GM19099 (cell line): ENCODE data around the gene ZP2.
A peak's percentile ranks its signal among the peaks of the same experiment; 100 is the strongest.

Experiments used
- POLR2A ChIP-seq: IDR thresholded peaks from 3 replicates; pipeline ENCODE4 v1.6.1; 2011; ENCODE audit warnings: low read depth; ENCODE audit not compliant: insufficient read length; ENCODE audit errors: extremely low read depth

The ZP2 gene

DNA sequence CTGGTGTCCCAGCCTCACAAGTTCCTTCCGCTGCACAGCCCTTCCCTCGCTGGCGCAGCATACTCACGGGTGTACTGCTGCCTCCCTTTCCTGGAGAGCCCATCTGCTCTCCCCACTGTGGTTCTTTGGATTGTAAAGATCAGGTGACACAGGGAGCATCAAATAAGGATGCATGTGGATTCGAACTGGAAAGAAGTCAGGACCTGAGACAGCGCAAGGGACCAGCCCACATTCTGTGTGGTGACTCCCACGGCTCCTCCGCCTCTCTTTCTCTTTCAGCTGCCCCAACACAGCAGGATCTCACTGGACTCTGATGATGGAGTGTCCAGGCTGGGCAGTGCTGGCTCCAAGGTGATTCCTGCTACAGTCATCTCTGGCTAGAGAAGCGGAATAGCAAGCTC lies 44.8 kb downstream of the ZP2 start:
- TF ChIP-seq POLR2A: no peak

DNA sequence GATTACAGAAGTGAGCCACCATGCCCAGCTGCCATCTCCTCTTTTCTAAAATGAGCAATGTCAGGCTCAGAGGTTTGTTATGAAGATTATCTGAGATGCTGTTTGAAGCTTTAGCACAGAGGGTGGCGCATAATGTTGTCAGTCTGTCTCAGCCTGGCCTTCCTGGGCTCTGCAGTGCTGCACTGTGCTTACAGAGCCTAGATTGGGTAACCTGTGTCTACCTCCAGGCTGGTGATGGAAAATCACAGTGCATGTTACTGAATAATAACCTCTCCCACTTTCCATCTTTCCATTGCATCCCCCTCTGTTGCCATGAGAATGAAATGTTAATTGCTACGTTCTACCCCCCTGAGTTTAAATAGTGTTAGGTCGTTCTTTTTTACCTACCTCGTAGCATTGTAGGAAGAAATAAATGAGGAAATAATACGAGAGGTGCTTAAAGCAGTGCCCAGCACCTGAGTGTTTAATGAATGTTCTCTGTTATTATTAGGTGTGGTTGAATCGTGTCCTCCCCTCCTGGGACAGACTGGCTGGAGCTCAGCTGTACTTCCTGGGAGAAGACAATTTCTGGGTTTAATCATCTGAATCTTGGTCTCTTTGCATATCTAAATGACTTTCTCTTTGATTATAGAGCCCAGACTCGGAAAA lies 46.7 kb downstream of the ZP2 start:
- TF ChIP-seq POLR2A: no peak

DNA sequence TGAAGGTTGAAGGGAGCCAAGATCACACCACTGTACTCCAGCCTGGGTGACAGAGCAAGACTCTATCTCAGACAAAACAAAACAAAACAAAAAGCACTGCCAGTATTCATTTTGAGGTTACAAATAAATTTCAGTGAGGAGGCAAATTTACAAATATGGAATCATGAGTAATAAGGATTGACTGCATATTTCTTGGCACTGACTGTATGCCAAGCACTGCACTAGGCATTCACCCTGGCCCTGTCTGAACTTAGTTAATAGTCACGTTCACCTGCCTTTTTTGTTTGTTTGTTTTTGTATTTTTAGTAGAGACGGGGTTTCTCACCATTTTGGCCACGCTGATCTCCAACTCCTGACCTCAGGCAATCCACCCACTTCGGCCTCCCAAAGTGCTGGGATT lies 47.8 kb downstream of the ZP2 start:
- no peak for TF ChIP-seq POLR2A

DNA sequence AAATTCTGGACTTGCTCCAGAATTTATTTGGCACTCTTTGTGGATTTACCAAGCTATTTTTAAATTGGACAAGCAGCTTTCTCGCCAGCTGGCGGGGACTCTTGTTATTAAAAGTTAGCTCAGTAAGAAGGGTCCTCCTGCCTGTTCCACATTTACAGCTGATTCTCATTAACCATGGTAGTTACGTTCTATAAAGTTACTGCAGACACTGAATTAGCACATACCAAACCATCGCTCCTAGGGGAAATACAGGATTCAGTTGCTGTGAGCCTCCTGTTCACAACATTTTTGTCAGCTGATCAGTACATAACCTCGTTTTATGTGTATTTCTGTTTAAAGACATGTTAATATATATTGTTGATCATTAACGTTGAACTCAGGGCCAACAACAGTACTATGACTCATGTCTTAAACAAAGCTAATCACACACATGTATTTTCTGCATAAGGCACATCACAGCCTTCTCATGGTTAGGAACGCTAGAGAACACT lies 48.7 kb downstream of the ZP2 start:
- no peak for TF ChIP-seq POLR2A

DNA sequence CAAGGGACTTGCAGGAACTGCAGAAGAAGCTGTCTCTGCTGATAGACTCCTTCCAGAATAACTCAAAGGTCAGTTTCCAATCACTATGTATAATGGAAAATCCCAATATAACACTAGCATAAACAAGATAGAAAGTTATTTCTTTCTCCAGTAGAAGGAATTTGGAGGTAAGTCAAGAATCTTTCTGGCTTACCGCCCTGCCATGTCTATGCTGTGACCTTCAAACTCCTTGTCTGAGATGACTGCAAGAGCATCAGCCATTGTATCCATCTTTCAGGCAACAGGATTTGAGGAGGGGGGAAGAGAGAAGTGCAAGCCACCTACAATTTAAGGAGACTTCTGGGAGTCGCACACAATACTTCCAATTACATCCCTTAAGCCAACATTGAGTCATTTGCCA lies 50.2 kb downstream of the ZP2 start:
- no peak for TF ChIP-seq POLR2A

DNA sequence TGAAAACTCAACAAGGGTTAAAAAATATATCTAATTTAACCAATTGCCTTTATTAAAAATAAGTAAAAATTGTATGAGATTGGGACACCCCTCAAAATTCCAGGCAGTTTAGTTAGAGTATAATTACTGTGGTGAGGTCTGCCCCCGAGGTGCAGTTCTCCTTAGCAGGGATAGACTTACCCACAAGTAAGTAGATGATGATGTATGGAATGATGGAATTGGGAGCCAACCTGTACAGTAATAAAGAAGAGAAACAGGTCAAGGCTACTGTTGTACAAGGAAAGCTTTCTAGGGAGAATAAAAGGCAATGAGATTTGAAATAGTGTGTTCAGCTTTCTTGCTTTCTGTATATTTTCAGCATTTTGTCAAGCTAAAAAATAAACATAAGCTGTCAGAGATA lies 51.1 kb downstream of the ZP2 start:
- no peak for TF ChIP-seq POLR2A

DNA sequence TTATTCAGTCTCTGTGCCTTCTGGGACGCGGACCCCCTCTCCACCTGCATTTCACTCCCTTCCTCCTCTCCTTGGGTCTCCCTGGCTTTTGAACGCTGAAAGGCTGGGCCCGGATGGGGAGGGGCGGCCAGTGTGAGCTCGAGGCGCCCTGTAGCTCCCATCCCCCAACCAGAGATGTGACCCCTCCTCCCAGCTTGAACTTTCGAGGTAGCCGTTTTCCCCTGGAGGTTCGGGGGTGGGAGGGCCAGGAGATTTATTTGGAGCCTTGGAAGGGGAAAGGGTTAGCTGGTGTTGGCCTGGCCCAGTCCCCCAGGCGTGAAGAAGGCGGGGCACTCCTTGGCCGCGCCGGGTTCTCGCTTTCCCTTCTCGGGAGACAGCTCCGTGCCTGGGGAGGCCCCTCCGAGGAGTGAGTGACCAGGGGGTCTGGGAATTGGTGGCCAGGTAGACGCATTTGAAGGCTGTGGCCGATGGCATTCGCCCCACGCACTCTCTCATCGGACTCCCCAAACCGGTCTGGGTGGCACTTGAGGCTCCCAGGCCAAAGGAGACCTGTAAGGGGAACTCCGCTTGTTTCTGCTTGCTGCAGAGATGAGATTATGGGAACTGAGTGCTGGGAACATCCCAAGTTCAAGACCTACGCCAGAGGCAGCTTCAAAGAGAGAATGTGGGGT lies 52.0 kb downstream of the ZP2 start:
- no peak for TF ChIP-seq POLR2A

DNA sequence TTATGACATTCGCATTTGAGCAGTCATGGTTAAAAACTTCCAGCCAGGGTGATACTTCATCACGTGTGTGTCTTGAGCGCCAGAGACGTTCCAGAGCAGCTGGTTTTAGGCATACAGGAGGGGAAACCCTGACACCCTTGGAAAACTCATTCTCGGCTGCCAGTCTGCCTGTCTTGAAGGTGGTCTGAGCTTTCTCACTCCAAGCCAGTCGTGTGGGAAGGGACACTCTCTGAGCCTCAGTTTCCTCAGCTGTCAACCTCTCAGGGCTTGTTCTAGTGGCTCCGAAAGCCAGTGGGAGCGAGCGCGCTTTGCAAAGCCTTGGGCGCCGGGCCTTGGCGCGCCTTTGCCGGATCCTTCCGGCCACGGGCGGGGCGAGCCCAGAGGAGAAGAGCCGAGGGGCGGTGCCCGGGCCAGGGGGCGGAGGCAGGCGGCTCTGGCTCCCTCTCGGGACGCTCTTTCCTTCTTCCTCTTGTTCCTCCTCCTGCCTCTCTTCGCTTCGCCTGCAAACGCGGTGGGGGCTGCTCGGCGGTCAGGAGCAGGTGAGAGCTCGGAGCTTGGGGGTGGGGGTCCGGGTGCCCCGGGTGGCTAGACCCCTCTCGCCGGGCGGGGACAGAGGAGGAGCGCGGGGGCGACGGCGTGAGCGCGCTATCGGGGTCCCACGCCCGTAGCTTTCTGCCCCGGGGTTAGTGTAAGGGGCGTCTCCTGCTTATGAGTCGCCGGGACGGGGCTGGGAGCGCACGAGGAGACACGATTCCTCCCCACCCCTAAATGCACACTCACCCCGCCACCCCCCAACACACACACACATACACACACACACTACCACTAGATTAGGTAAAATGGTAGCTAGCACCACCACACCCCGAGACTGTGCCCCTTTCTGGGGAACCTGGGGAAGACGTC lies 52.9 kb downstream of the ZP2 start, which contains the start of gene LDAF1:
Gene LDAF1, plus strand, starts transcription at position 467 of the 903 bp plus-strand sequence. CDS start 2,509 bp downstream, outside the sequence.
- peak; percentile 48 for TF ChIP-seq POLR2A

DNA sequence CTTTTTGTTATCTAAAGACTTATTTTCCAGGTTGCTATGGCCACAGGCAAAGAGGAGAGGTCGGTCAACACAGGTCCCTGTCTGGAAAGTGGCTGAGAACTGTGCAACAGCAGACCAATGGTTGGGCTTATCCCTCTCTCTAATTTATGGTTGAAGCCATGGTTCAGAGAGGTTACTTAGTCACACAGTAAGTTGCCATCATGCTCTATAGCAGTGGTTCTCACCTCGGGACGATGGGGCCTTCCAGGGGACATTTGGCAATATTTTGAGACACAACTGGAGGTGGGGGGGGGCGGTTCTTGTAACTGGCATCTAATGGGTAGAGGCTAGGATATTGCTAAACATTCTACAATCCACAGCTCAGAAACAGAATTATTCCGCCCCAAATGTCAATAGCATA lies 53.7 kb downstream of the ZP2 start:
- no peak for TF ChIP-seq POLR2A

DNA sequence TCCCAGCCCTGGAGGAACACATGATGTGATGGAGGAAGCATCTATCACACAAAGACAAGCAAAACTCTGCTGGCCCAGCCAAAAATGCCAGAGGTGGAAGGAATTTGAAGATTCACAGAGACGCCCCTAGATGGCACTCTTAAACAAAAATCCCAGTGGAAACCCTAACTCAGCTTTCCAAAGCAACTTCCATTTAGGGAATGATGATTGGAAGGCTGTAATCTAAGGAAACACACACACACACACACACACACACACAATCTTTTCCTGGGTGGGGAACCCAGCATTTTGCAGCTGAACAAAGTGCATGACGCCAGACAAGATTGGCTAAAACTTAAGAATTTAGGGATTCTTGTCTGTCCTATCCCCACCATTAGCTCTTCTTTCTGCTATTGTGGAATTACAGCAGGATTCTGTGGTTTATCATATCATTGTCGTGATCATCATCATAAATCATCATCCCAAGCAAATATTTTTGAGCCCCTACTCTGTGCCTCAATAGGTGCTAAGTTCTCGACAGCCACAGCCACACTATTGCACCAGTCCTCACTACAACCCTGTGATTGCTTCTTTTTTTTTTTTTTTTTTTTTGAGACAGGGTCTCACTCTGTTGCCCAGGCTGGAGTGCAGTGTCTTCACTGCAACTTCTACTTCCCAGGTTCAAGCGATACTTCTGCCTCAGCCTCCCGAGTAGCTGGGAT lies 54.5 kb downstream of the ZP2 start:
- TF ChIP-seq POLR2A: no peak

DNA sequence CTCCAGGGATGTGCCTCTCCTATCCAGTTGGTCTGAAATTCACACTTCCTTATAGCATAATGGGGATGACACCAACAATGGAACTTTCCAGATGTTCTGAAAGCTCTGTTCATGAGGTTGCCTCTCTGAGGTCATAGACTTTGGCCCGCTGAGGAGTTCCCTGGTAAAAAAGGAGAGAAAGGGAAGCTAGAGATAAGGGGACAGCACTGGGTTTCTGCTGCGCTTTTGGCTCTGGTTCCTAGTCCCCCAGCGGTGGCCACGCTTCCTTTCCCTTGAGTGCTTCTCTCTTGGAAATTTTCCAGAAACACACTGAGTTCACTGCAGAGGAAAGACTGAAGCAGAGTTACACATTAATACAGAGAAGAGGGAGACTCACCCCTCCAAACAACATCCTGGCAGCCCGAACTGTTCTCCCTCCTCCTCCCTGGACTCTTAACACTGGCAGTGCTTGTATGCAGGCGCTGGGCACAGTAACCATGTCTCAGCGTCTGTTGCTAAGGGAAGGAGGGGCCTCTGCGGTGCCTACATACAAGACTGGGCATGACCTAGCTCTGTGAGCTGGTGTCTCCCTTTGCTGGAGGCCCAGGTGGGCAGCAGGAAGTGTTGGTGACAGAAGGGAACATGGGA lies 60.9 kb downstream of the ZP2 start, which contains the start of gene DNAH3:
Gene DNAH3, minus strand, starts transcription at position 472 of the 627 bp plus-strand sequence. CDS start 527 bp downstream, outside the sequence.
- TF ChIP-seq POLR2A: no peak
